GM19372 (cell line): ENCODE data around the gene ARID1B.

Experiments used
- ATAC-seq: cut with Tn5 transposase; IDR thresholded peaks from one replicate; pipeline ENCODE4 v1.9.1; 2021; ENCODE audit warnings: mild to moderate bottlenecking, low read depth, moderate library complexity; ENCODE audit not compliant: unreplicated experiment

ARID1B gene

DNA sequence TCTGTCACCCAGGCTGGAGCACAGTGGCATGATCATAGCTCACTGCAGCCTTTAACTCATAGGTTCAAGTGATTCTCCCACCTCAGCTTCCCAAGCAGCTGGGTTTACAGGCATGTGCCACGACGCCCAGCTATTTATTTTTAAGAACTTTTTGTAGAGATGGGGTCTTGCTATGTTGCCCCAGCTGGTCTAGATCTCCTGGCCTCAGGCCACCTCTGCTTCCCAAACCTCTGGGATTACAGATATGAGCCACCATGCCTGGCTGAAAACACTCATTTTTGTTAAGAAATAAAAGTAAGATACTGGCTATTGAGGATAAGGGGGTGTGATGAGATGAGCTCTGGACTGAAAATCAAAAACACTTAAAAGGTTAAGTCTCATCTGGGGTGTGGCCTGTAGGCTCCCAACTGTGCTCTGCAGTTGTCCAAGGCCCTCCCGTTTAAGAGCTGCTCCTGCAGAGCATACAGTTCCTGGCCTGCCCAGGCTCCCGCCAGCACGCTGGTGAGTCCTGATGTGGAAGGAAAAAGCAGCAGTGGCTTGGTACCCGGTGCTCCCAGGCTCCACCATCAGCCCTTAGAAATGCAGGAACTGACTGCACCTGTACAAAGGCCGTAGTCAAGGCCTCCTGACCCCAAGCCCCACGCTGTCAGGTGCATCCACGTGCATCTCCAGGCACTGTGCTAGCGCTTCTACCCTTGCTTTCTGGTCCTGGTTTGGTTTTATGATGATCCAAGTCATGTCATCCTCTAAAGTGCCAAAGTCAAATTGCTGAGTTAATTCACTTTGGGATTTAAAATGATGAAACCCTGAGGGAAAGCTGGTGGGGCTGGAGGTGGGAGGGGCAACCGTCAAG lies 434.7 kb downstream of the ARID1B start:
- ATAC-seq, result no peak

DNA sequence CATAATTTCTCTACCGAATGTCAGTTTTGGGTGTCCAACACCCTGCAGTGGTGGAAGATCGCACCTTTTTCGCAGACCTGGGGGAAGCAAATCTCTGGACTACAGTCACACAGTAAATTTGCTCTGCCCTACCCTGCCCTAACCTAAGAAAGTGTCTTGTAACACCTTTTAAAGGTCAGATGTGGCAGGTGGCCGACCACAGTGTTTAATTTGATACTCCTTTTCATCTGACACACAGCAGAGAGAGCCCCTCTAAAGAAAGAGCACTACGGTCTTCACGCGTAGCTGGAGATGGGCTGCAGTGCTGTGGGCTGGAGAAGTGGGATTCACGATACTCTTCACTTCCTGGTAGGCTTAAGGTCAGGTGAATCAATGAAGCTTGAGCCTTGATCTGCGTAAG lies 436.2 kb downstream of the ARID1B start:
- ATAC-seq, result no peak

DNA sequence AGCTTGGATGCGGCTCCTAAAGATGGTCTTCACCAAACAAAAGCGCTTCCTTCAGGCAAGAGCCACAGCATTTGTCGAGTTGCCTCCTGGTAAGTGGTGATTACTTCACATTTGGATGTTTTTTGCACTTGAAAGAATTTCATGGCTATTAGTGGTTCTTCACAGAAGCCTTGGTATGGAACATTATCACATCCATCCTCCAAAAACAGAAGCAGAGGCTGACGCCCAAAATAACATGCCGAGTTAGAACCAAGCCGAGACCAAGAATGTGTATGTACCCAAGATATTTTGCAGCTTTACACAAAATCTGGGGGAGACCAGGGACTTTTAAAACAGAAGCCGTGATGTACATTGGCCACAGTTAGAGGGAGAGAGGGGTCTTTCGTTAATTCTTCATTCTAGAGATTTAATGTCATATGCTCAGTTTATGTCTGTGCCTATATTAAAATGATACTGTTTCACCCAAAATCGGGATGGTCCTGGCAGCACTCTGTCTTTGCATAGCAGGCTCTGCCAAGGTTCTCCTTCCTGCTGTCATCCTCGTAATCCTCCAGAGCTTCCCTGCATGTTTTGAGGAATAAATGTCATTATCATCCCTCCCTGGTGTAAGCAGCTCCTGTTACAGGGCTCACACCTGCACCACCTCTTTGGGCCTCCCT lies 436.9 kb downstream of the ARID1B start:
- no peak for ATAC-seq

DNA sequence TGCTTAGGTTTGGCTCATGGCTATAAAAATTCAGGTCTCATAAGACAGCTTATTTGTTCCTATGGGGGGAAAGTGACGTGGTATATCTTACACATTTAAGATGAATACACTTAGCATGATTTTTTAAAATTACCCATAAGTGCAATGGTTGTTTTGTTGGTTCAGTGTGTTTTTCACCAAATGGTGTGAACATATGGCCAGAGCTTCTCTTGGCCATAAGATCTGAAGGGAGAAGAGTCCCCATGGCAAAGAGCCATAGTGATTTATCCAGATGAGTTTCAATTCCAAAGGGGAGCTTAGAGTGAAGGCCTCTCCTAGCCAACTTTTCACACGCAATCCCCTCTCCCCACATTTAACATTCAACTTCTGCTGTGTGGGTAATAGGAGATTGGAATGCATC lies 438.5 kb downstream of the ARID1B start:
- ATAC-seq, result no peak

DNA sequence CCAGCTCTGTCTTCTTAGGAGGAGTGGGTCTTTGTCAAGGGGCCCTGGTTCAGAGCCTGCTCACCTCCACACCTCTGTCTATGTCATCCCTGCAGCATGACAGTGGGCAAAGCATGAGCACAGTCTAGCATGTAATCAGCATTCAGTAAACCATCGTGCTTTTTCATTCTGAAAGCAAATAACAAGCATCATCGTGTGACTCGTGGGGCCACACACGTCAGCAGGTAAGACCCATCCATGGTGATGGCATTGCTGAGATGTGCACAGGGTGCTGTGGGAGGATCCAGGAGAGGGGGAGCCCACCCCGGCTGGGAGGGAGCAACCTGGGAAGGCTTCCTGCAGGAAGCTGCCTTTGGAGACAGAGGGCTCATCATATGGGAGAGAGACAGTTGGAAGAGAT lies 439.4 kb downstream of the ARID1B start:
- no peak for ATAC-seq

DNA sequence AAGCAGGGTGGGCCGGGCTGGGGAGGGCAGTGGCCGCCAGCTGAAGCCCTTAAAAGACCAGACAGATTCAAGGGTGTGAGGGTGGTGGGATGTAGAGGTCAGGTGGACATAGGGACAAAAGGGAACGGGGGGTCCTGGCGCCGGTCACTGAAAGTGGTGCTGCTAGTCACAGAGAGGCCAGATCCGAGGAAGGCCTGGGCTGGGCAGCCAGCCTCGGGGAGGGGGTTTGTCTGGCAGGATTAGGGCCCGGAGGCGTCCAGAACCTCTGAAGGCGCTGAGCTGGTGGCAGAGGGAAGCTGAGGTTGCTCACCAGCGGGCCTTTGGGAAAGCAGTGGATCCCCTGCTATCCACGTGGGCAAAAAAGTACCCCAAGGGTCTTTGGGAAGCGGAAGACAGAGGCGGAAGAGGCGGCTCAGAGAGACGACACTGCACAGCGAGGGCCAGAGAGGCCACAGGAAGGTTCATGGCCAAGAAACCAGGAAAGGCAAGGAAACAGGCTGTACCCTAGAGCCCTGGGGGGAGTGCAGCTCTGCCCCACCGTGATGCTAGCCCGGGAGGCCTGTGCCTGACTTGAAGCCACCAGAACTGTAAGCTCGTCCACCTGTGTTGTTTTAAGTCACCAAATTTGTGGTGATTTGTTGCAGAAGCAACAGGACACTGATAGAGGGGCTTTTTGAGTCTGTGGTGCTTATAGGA lies 440.2 kb downstream of the ARID1B start:
- ATAC-seq, result no peak

DNA sequence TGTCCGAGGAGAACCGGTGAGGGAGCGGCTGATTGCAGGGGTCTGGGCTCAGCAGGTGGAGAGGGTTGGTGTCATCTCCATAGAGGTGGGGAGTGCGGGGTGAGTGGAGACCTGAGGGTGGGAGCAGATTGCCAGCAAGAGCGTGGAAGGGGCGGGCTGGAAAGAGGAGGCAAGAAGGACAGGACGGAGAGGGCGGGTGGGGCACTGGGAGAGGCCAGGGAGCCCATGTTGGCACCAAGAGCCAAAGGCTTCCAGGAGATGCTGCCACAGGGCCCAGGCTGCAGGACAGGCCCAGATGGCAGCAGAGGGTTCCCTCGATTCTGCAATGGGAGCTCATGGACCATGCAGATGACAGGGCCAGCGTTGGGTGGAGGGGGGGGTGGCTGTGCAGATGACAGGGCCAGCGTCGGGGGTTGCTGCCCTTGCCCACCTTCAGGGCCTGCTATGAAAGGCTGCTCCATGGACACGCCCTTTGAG lies 440.8 kb downstream of the ARID1B start:
- ATAC-seq, result no peak

DNA sequence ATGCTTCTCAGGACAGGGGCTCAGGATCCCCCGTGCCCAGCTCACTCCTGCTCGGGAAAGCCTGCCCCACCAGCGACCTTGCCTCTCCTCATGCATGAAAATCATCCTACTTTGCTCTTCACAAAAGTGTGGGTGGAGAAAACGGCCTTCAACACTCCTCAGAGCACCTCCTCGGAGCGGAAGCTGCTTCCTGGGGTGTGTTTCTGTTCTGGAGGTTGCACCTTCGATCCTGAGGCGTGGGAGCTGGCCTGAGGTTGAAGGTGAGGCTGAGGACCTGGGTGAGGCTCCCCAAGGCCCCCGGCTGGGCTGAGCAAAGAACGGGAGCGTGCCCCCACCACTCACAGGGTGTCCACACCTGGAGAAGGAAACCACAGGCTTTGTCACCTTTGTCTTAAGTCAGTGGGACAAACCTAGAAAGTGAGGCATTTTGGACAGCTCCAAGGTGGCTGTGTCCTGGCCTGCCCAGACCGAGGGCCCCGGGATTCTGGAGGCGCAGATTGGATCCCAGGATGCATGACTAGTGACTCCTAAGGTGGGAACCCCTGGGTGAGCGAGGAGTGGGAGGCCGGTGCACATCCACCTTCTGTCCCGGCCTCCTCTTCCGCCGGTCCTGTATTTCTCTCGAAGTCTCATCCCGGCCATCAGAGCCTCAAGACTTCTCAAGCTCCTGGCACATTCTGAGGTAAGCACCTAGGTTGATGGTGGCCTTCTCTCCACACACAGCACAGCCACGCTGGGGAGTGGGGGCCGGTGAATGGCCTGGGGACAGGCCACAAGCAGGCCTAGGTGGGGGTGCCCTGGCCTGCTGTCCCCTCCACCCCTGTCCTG lies 441.4 kb downstream of the ARID1B start:
- ATAC-seq, result no peak

DNA sequence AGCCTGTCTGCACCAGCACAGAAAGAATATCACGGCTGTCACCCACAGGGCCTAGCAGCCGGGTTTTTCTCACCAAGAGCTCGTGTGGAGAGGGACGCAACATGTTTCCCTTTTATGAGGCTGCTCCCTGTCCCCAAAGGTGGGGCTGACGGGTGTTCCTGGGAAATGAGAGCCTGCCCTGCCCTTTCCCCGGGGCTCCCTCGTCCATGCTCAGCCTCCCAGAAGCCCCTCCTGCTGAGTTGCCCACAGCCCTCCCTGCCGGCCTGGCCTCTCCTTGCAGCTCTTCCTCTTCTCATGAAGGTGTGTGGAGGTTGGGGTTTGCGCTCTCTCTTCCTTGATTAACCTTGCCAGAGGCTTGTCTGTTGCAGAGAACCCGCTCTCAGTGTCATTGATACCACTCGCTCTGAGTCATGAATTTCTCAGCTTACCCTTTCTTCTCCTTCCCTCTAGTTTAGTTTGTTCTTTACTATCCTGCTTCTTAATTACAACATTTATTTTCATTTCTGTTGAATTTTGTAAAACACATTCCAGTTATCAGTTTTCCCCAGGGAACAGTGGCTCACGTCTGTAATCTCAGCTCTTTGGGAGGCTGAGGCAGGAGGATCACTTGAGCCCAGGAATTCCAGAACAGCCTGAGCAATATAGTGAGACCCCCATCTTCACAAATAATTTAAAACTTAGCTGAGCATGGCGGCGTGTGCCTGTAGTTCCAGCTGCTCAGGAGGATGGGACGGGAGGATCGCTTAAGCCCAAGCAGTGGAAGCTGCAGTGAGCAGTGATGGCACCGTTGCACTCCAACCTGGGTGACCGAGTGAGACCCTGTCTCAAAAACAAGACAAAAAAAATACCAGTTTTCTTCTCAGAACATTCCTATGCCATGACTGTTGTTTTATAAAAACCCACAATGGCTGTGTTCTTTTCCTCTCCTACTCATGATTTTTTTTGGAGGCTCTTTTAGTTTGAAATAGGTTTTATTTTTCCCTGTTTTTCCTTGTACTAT lies 442.3 kb downstream of the ARID1B start:
- no peak for ATAC-seq

DNA sequence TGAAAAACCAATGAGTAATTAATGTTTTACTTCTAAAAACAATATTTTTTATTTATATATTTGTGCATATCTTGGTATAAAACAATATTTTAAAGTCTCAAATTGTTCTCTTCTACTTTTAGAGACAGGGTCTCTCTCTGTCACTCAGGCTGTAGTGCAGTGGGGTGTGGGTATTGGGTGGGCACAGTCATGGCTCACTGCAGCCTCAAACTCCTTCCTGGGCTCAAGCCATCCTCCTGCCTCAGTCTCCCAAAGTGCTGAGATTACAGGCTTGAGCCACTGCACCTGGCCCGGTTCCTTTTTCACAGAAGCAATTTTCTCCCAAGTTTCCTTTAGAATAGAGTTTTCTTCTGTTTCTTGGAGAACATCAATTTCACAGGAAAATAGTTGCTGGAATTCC lies 443.3 kb downstream of the ARID1B start:
- no peak for ATAC-seq

DNA sequence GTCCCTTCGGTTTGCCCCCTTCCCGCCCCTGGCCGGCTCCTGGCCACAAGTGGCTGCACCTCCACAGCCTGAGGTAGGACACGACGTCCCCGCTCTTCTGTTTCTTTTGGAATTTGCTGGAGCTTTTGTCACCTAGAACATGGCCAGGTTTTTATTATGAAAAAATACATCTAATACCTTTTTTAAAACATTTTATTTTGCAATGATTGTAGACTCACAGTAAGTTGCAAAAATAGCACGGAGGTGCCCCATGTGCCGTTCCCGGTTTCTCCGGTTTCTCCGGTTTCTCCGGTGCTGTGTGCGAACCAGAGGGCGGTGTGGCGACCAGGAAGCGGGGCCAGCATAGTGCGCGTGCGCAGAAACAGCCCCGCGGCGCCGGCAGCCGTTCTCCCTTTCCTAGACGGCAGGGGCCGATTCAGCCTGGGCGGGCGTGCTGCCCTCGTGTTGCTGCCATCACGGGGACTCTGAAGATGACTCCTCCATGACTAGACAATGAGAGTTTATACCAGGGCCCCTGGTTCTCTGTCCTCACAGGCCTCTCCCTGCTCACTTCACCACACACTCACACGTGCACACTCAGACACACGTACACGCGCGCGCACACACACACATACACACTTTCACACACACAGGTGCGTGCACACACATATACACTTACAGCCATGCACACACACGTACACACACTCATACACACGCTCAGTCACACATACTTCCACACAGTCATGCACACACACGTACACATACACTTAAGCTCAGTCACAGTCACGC lies 444.1 kb downstream of the ARID1B start:
- ATAC-seq, result peak; percentile 62

DNA sequence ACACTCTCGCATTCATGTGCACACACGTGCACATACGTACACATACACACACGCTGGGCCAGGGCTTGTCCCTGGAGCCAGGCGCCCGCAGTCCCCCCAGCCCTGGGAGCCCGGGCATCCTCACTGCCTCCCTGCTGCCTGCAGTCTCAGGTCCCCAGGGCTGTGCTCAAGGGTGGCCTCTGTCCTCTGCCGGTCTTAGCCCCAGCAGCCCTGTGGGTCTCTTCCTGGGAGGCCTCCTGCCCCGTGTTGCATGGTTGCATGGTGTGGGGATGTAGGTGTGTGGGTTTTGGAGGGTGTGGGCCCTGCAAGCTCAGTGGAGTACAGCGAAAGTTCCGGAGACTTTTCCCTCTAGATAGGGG lies 444.6 kb downstream of the ARID1B start:
- ATAC-seq, result no peak

DNA sequence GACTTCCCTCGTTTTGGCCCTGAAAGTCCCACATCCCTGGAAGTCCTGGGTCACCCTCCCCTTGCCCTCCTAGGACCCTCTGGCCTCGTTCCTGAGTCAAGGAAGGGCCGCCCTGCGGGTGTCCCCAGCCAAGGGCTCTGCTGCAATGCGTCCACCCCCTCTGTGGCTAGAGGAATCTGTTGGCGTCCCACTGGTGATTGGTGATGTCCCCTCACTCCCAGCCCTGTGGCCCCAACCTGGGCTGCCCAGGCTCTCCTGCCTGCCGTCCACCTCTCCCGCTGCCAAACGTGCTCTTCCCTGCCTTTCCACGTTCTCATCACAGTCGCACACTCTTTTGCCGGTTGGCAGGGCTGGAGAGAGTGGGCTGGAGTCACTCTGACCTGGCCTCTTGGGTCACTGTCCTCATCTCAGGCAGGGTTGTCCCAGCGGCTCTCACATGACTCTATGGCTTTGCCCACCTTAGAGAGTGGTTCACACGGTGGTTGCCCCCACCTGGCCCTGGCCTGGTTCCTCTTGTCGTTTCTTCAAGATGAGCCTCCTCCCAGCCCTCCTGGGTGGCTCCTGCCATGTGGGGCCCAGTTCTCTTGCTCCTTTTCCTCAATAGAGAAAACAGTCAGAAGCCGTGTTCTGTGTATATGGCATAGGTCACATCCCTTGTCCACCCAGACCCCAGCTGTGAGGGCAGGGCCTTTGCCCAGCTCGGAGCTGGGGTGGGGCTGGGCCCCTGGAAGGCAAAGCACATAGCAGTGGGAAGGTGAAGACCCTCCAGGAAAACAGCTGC lies 445.2 kb downstream of the ARID1B start:
- ATAC-seq, result no peak

DNA sequence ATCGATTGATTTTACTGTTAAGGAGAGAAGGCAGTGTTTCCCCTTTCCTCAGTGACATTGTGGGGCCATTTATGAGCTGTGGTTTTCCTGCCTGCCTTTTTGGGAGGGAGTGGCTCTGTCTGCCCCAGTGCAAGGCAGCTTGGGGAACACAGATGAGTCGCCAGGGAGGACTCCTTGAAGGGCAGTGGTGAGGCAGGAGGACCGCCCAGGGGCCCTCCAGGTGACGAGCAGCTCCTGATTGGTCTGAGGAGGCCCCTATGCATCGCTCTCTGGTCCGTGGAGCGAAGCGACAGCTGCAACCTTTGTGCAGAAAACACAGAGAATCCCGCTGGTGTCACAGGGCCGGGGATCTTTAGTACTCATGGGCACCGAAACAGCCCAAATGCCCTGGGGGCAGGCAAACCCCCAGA lies 445.8 kb downstream of the ARID1B start:
- no peak for ATAC-seq

DNA sequence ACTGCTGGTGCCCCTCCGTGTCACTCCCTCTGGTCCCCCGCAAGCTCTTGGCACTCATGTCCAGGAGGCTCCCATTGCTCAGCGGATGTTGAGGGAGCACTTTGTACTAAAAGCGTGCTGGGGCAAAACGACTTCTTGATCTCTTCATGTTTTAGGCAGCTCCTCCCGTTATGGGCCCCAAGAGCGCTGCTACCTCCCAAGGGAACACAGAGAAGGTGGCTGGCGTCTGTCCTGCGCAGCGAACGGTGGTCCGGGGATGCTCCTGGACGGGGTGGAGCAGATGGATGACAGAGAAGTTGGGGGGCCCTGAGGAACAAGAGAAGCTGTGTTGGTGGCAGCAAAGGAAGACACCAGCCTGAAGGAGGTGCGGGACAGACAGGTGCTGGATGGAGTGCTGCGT lies 446.3 kb downstream of the ARID1B start:
- no peak for ATAC-seq

DNA sequence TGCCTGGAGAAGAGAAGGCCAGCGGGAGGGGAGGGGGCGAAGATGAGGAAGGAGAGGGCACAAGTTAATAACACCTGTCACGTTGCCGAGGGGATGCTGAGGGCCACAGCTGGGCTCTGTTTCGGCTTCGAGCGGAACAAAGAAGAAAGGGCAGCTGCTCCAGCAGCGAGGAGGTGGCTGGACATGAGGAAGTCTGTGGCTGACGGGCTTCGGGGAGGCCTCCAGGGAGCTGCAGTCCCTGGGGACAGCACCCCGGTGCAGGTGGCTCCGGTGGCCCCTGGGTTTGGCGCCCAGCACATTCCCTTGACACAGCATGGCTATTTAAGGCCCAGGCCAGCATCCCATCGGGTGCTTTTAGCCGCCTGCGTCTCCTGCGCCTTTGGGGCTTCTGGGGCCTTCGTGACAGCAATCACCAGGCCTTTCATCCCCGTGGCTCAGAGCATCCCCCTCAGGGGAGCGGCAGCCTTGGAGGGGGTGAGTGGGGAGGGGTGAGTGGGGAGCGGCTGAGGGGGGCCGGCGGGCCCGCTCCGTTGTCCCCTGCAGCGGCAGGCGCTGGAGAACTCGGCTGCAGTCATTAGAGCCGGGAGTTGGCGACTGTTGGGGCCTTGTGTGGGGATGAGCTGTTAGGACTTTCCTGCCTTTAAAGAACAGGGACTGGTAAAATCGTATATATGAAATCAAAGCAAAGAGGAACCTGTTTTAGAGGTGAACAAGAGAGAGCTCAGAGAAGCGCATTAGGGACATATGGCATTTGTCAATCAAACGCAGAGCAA lies 447.2 kb downstream of the ARID1B start:
- ATAC-seq, result no peak

DNA sequence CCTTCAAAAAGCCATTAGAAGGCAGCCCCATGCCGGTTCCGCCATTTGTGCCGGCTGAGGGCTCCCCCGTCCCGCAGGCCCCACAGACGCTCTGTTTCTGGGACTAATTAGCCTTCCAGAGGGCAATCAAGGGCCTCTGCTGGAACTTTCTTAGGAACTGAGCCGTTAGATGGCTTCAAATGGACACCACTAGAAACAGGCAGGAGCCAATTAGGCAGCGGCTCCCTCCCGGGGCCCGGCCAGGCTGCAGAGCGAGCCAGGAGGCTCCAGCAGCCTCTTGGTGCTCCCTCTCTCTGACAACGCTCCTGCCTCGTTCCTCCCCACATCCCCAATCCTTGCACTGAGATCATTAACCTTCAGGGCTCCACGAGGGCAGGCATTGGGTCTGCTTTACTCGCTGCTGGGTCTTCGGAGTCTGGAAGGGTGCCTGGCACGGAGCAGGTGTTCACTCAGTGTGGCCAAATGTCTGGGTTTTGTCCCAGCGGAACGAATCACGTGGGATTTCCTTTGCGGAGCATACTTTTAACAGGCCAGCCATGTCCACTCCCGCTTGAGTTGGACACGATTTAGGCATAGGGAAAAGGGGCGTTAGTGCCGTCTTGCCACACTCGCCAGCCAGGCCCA lies 447.9 kb downstream of the ARID1B start:
- ATAC-seq, result no peak
